ENCODE measurements around the gene GSTA4.

GRCh38 chr6:53029257-53029656, 34.2 kb upstream of the GSTA4 start:
- TF ChIP-seq CTCF (IDR thresholded peaks at IDR 0.05; ENCODE audit: low read depth, low read length, missing input control) (no peak), TAF1 (conservative IDR thresholded peaks at IDR 0.05) (no peak)
